ENCODE measurements around the gene SLC29A2.
"Not testable (repeated sequence)": the region's sequence is repeated elsewhere in the genome, so short reads cannot be mapped to it uniquely, and the experiment has no call there.

Gene SLC29A2

GRCh38 chr11:66384316-66384715 is 12.8 kb upstream of the SLC29A2 start:
- not testable (repeated sequence) for FAIRE-seq

GRCh38 chr11:66380264-66380663 is 8.7 kb upstream of the SLC29A2 start:
- not testable (repeated sequence) for FAIRE-seq

GRCh38 chr11:66373690-66374287 is 2.2 kb upstream of the SLC29A2 start:
- not testable (repeated sequence) for FAIRE-seq

- no peak for FAIRE-seq
These were observed 1.7 kb upstream of the SLC29A2 start for GRCh38 chr11:66373265-66373664.

GRCh38 chr11:66369073-66369894 is 2.3 kb downstream of the SLC29A2 start:
- no peak for FAIRE-seq

- no peak for FAIRE-seq
These were observed 3.1 kb downstream of the SLC29A2 start for GRCh38 chr11:66368484-66368883.

GRCh38 chr11:66367561-66368312 is 3.8 kb downstream of the SLC29A2 start:
- no peak for FAIRE-seq

GRCh38 chr11:66366844-66367477 is 4.6 kb downstream of the SLC29A2 start:
- FAIRE-seq: no peak

- FAIRE-seq: no peak
These were observed 5.6 kb downstream of the SLC29A2 start for GRCh38 chr11:66365711-66366619.

GRCh38 chr11:66365166-66365565 is 6.4 kb downstream of the SLC29A2 start:
- no peak for FAIRE-seq

GRCh38 chr11:66363805-66364535 is 7.6 kb downstream of the SLC29A2 start:
- FAIRE-seq: no peak

GRCh38 chr11:66363187-66363601 is 8.4 kb downstream of the SLC29A2 start:
- FAIRE-seq: no peak

- FAIRE-seq: no peak
These were observed 8.9 kb downstream of the SLC29A2 start for GRCh38 chr11:66362481-66363147.

- no peak for FAIRE-seq
These were observed 10.0 kb downstream of the SLC29A2 start for GRCh38 chr11:66361502-66361941.

- no peak for FAIRE-seq
These were observed 11.0 kb downstream of the SLC29A2 start for GRCh38 chr11:66360406-66361073.

- FAIRE-seq: no peak
These were observed 11.9 kb downstream of the SLC29A2 start for GRCh38 chr11:66359662-66360087.

- not testable (repeated sequence) for FAIRE-seq
These were observed 20.9 kb downstream of the SLC29A2 start for GRCh38 chr11:66350560-66351235.

GRCh38 chr11:66349084-66349386 is 22.5 kb downstream of the SLC29A2 start:
- FAIRE-seq: no peak
